K562 (cell line): Measurements from ENCODE around the gene PI4K2A. TPM values are rescaled to one million over a fixed set of nuclear protein-coding genes. Genes with fewer than 3 reads are reported as not detected.
"Not testable (repeated sequence)": the region's sequence is repeated elsewhere in the genome, so short reads cannot be mapped to it uniquely, and the experiment has no call there.

Experiments used
- ATAC-seq: fragments of 200-7000 bp; cut with Tn5 transposase; 3 replicates; pipeline ENCODE4 v1.9.1; 2020; ENCODE audit warnings: moderate library complexity
- BruUV-seq: library from RNA; stranded (reverse); fragments of 400-500 nt; replicated peaks from 2 replicates; lab custom pipeline; 2021; lab: Mats Ljungman, UMichigan
- CTCF ChIA-PET: fragments of 300-600 bp; formaldehyde crosslinking; extraction: SDS; loops from one replicate; lab custom pipeline; 2021; ENCODE audit warnings: low intra/inter-chr PET ratio; lab: Yijun Ruan, JAX
- POLR2A ChIA-PET: fragments of 300-600, 350-650 bp; sonication (Branson Sonifier 250); formaldehyde crosslinking; extraction: SDS; loops from one replicate; lab custom pipeline; 2021; ENCODE audit warnings: antibody characterized with exemption, inconsistent platforms; lab: Yijun Ruan, JAX
- DNase-seq, 4 experiments: peaks; one replicate each; pipeline versions ENCODE4 v3.0.0 to v3.0.0-alpha.2; 2011 to 2018; ENCODE audit warnings: low spot score in 3 of 4, mixed read lengths in 3 of 4; ENCODE audit errors: extremely low read depth in 1 of 4
- FAIRE-seq: peaks from 2 replicates; lab custom pipeline; 2011; peaks lifted over from hg19 to GRCh38; lab: Jason Lieb, UNC
- H2AFZ ChIP-seq: 2 replicates; pipeline ENCODE4 v1.6.0; 2011; ENCODE audit warnings: low read depth, low read length, control low read depth, inconsistent platforms
- H3K27ac ChIP-seq: fragments of 200-600 bp; 3 replicates; pipeline ENCODE4 v1.8.0; 2011; ENCODE audit warnings: low read depth, mild to moderate bottlenecking, control low read depth, inconsistent platforms, low read length, moderate library complexity, mixed read lengths; ENCODE audit errors: extremely low read depth
- H3K27me3 ChIP-seq, 2 experiments: fragments of 300-600 bp in 1 of 2; 2 replicates in 1 of 2; 3 replicates in 1 of 2; pipeline versions ENCODE4 v1.6.0 to v1.8.0; 2011; ENCODE audit warnings: inconsistent platforms in 2 of 2, low read length in 2 of 2, mild to moderate bottlenecking in 1 of 2, mixed read lengths in 1 of 2, moderate library complexity in 1 of 2; ENCODE audit not compliant: control insufficient read depth in 2 of 2, insufficient read depth in 2 of 2
- H3K36me3 ChIP-seq: fragments of 300-600 bp; 3 replicates; pipeline ENCODE4 v1.8.0; 2011; ENCODE audit warnings: mild to moderate bottlenecking, low read length, inconsistent platforms; ENCODE audit not compliant: control insufficient read depth, insufficient read depth
- H3K4me1 ChIP-seq, 2 experiments: fragments of 200-600 bp in 1 of 2; replicated peaks in 1 of 2; 2 replicates in 1 of 2; 3 replicates in 1 of 2; pipeline versions ENCODE4 v1.5.1 to v1.8.0; 2011; ENCODE audit warnings: inconsistent platforms in 2 of 2, low read length in 2 of 2, mild to moderate bottlenecking in 1 of 2, mixed read lengths in 1 of 2, moderate library complexity in 1 of 2; ENCODE audit not compliant: control insufficient read depth in 2 of 2, insufficient read depth in 2 of 2
- H3K4me2 ChIP-seq: 2 replicates; pipeline ENCODE4 v1.6.1; 2011; ENCODE audit warnings: low read length, control low read depth, inconsistent platforms, mixed read lengths; ENCODE audit not compliant: insufficient read depth
- H3K4me3 ChIP-seq: fragments of 200-600 bp; sonication (generic), shearing (Covaris generic); 2 replicates; pipeline ENCODE4 v1.5.1; 2016; ENCODE audit warnings: control low read depth, inconsistent platforms
- H3K79me2 ChIP-seq: fragments of 200-600 bp; 3 replicates; pipeline ENCODE4 v1.8.0; 2011; ENCODE audit warnings: low read length, inconsistent platforms; ENCODE audit not compliant: control insufficient read depth, insufficient read depth
- H3K9ac ChIP-seq, 2 experiments: 2 replicates each; pipeline versions ENCODE4 v1.6.0 to v1.6.1; 2011; ENCODE audit warnings: low read depth in 2 of 2, low read length in 2 of 2, control low read depth in 1 of 2, inconsistent platforms in 1 of 2, mild to moderate bottlenecking in 1 of 2, mixed read lengths in 1 of 2; ENCODE audit not compliant: insufficient read depth in 1 of 2
- H3K9me1 ChIP-seq: one replicate; pipeline ENCODE4 v1.6.0; 2011; ENCODE audit warnings: inconsistent platforms, mild to moderate bottlenecking, low read length, moderate library complexity; ENCODE audit not compliant: control insufficient read depth, insufficient read depth
- H3K9me3 ChIP-seq: replicated peaks from 2 replicates; pipeline ENCODE4 v1.5.1; 2011; ENCODE audit warnings: low read depth, low read length, inconsistent platforms; ENCODE audit not compliant: control insufficient read depth, insufficient read depth
- H4K20me1 ChIP-seq: replicated peaks from 2 replicates; pipeline ENCODE4 v1.6.1; 2011; ENCODE audit warnings: low read length, inconsistent platforms, mixed read lengths; ENCODE audit not compliant: control insufficient read depth, insufficient read depth
- RAD21 ChIP-seq, 2 experiments: fragments of 250-450 bp in 1 of 2; fragments of 450-650 bp in 1 of 2; sonication (Bioruptor Pico) in 1 of 2; formaldehyde crosslinking in 1 of 2; IDR thresholded peaks in 1 of 2; conservative IDR thresholded peaks in 1 of 2; 2 replicates each; pipeline versions ENCODE4 v1.4.0 to v1.8.0; 2020 to 2022; ENCODE audit warnings: mild to moderate bottlenecking in 2 of 2, moderate library complexity in 1 of 2
- REST ChIP-seq, 2 experiments: fragments of 450-650 bp; formaldehyde crosslinking in 1 of 2; IDR thresholded peaks; 2 replicates each; pipeline versions ENCODE4 v1.4.0 to v1.6.1; 2014 to 2020; ENCODE audit warnings: mild to moderate bottlenecking in 2 of 2, borderline replicate concordance in 1 of 2, low read depth in 1 of 2
- WGBS: fragments of 100-300 bp; shearing (Covaris generic); methylation state at CpG from one replicate; pipeline ENCODE4 v1.1.6; 2016; ENCODE audit warnings: low coverage, mixed read lengths; ENCODE audit not compliant: insufficient coverage; ENCODE audit errors: missing lambda C conversion rate; 5-methylcytosine and 5-hydroxymethylcytosine counted together
- in situ Hi-C: fragments of 300-500 bp; cut with MboI; formaldehyde crosslinking; loops from 4 replicates; pipeline ENCODE4 v1.15.0; 2018; ENCODE audit warnings: inconsistent platforms, mixed read lengths
- intact Hi-C: fragments of 100-400 bp; cut with micrococcal nuclease; formaldehyde crosslinking; loops from 2 replicates; pipeline ENCODE4 v1.14.2; 2022
- polyA plus RNA-seq, 8 experiments: library from polyadenylated mRNA; depleted of rRNA in 4 of 8; stranded (reverse) in 5 of 8; unstranded in 3 of 8; fragments of >200 nt; fragmentation: Nextera tagmentation in 2 of 8; fragmentation: Illumina TruSeq in 1 of 8; extraction: Ambion mirVana in 2 of 8; extraction: Trizol in 1 of 8; gene quantifications; 2 replicates each; pipeline versions ENCODE4 v1.2.1 to v1.2.3, GENCODE V29; 2011 to 2014; ENCODE audit warnings: inconsistent platforms in 1 of 8, missing spikeins in 1 of 8
- total RNA-seq, 7 experiments: library from RNA; depleted of rRNA in 6 of 7; stranded (reverse); fragments of >200 nt in 6 of 7; fragmentation: Illumina TruSeq in 2 of 7; extraction: Trizol in 2 of 7; gene quantifications; 2 replicates each; pipeline versions ENCODE4 v1.2.1 to v1.2.3, GENCODE V29; 2011 to 2021; ENCODE audit warnings: low replicate concordance in 1 of 7

Gene PI4K2A
- total and polyA plus RNA-seq, 9 of the 15 experiments (the other 6 are each of a cell fraction or from before 2014, with no cell fraction given): 4.4 to 28.4 (median 16.5) TPM

- H3K36me3 ChIP-seq, FAIRE-seq, DNase-seq, CTCF ChIA-PET, H3K27me3 ChIP-seq, H3K4me2 ChIP-seq, H3K27ac ChIP-seq, ATAC-seq, H3K79me2 ChIP-seq, H3K4me3 ChIP-seq, BruUV-seq, in situ Hi-C loops, H3K9me3 ChIP-seq, H4K20me1 ChIP-seq, H2AFZ ChIP-seq, intact Hi-C loops, H3K9me1 ChIP-seq, H3K9ac ChIP-seq, H3K4me1 ChIP-seq: not testable (repeated sequence)
- WGBS: 62% methylated on average over 10 of the region's 11 CpGs
- POLR2A ChIA-PET: interaction anchor here (1.6 to 1.9 kb wide), 2 partner anchors 9 to 14 kb away, joined by 5 read pairs; no protein-coding TSS in a partner anchor
Observed at GRCh38 chr10:97698072-97698655, 57.7 kb downstream of the PI4K2A start.

GRCh38 chr10:97701438-97702069 lies 61.1 kb downstream of the PI4K2A start:
- no peak overlapping the region for H3K27ac ChIP-seq
- H3K9me3 ChIP-seq: no peaks in the 10 kb centered on the region
- ChIA-PET CTCF (interaction anchor here (1.0 to 2.5 kb wide), 2 partner anchors 30 to 31 kb away, joined by 4 to 9 read pairs; no protein-coding TSS in a partner anchor), POLR2A (interaction anchor here (0.5 to 1.5 kb wide), 5 partner anchors 15 to 373 kb away, joined by 3 to 4 read pairs (median 3); partner anchors contain the start of genes AVPI1 and ZFYVE27)
- peak; percentile 55 to 73 (median 64) for DNase-seq
- no peaks in the 10 kb centered on the region for H3K36me3 ChIP-seq
- BruUV-seq: no TSS peak
- 0 out of 2 replicates have a peak overlapping the region, but pooled peaks have one; percentile 32 for H2AFZ ChIP-seq
- intact Hi-C loops: loop anchor here (1.0 to 2.0 kb wide), 2 partner anchors 25 to 30 kb away; no protein-coding TSS in a partner anchor
- peak; percentile 98 for ATAC-seq
- no peaks in the 10 kb centered on the region for H4K20me1 ChIP-seq
- H3K79me2 ChIP-seq: no peaks in the 10 kb centered on the region
- 16% methylated on average over 8 of the region's 12 CpGs for WGBS
- no peak overlapping the region for H3K4me3 ChIP-seq
- peaks cover 0 to 3% of the 10 kb centered on the region in 2 experiments; a peak in 4 of 5 replicates for H3K4me1 ChIP-seq
- H3K9ac ChIP-seq: no peak overlapping the region
- H3K4me2 ChIP-seq: no peak overlapping the region
- no peaks in the 10 kb centered on the region for H3K27me3 ChIP-seq
- peak; percentile 89 for FAIRE-seq
- in situ Hi-C loops: no loop called here
- H3K9me1 ChIP-seq: no peaks in the 10 kb centered on the region
- TF ChIP-seq RAD21 (CRISPR knock-in tag; conservative IDR thresholded peaks at IDR 0.05 in 1 of 2, IDR thresholded peaks at IDR 0.05 in 1 of 2) (peak; percentile 62 to 79), REST (IDR thresholded peaks at IDR 0.05; ENCODE audit: borderline replicate concordance) (peak; percentile 53; the same call in 1 of the 2 replicates), REST (CRISPR knock-in tag; IDR thresholded peaks at IDR 0.05; ENCODE audit: low read depth) (no peak)
